Limb (tissue), 2 donors: ENCODE data around the gene REPS1.

Experiments used
- DNase-seq, 2 donors: peaks; one replicate each; pipeline ENCODE4 v3.0.0-alpha.2; 2016; ENCODE audit errors: extremely low spot score in 2 of 2

The REPS1 gene

GRCh38 chr6:138972226-138972665 lies 15.8 kb downstream of the REPS1 start:
- no peak for DNase-seq

DNA sequence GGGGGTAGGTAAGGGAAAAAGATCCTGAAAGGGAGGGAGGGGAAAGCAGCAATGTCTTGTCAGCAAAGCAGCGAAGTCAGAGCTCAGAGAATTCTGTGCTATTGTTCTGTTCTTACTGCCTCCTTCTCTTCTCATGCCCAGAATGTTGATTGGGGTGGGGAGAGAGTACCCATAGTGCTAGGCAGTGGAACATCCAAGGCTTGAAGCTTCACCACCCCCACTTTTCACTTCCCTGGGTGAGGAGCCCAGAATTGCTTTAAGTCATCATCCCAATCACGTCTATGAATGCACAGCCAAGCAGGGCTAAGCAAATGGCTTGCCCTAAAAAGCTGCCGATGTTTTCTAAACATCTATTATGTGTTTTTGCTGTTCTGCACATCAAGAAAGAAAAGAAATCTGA lies 16.5 kb downstream of the REPS1 start:
- no peak for DNase-seq

DNA sequence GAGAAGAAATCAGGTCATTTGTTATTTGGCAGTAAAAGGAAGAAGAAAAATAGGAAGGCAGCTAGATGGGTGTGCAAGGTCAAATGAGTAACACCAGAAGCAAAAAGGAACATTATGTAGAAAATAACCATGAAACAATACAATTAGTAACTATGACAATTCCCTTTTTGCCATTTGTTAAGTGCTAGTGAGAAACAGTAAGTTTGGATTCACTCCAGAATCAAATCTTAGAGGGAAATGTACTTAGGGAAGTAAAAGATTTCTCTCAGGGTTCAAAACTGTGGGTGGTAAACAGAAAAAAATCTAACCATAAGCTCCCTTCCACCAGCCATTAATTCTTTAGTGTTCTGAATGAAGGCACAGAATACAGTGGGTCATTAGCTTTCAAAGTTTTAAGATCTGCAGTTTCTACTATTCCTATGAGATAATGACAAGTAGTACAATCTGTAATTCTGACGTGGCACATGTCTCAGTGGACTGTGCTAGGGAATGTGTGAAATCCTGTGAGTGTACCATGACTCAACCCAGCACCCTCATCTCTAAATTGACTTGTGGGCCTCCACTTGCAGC lies 17.1 kb downstream of the REPS1 start:
- no peak for DNase-seq

DNA sequence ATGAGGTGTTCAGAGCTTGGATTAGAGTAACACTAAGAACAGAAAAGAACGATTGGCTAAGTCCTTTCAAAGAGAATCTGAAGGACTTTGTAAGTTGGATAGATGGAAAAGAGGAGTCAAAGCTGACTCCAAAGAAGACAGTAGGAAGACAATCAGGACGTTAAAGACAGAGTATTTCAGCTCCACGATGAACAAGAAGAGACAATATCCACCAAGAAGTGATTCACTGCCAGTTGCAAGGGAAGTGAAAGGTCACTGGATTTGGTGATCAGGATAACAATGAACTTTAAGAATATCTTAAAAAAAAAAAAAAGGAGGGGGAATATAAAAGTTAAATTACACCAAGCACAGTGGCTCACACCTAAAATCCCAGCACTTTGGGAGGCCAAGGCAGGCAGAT lies 17.9 kb downstream of the REPS1 start:
- no peak for DNase-seq

GRCh38 chr6:138966870-138967269 lies 21.2 kb downstream of the REPS1 start:
- DNase-seq = no peak

DNA sequence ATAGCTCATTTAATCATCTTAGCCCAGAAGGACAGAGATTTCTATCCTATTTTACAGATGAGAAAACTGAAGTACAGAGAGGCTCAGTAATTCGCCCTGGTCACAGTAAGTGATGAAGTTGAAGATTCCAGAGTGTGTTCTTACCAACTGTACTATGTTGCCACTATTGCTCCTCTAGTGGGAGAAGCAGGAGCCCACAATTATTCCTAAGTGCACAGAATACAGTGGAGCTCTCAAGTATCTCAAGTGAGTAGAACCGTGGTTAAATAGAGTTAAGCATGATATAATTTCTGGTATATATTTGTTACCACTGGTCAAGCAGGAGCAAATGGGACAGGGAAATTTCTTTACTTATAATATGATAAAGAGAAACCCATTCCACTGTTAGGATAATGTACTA lies 22.1 kb downstream of the REPS1 start:
- no peak for DNase-seq

DNA sequence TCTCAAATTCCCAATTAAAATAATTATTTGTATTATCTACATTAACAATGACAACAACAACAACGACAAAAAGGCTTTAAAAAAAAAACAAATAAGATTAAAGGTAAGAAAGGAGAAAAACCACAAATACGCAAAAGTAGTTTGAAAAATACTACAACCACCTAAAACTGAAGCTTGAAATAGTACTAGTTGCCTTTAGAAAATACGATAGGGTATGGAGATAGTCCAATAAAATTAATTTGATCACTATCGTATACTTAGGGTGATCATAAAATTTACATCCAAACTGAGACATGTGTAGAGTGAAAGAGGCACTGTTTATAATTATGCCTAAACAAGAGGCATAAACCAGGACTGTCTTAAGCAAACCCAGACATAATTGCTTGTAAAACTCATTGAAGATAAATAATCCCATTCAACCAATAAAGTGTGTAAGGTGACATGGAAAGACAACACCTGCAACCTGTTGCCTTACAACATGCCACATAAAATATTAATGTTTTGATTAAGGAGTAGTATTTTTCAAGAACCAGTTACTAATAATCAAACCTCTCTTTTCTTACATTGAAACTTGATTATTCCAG lies 22.7 kb downstream of the REPS1 start:
- no peak for DNase-seq

DNA sequence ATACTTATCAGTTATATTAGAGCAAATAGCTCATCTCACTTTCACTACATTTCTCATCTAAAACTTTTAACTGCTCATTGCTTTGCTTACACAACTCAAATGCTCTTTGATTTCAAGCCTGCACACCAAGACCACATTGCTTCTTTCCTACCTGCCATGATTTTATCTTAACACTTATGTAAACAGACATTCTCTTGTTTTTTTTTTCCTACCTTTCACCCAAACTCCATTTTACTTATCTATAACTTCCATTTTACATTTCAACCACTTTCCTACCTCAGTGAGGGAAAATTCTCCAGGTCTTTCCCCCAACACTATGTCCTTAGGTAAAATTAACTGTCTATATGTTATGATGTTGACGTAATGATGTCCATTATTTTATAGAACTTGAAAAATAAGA lies 24.0 kb downstream of the REPS1 start:
- DNase-seq = no peak

DNA sequence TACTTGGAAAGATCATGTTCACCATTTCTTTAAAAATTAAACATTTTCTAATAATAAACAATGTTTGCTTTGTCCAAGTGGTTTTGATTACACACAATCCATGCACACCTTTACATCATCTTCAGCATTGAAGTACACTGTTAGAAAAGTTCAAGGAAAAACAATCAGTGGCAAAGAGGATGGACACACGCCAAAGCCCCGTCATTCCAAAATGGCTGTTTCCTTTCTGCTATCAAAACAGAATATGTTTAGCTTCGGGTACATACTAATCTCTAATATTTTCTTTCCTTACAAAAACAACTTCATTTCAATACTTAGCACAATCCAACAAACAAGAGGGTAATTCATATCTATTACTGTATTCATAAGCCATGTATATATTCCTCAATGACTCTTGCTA lies 24.5 kb downstream of the REPS1 start:
- DNase-seq = no peak

DNA sequence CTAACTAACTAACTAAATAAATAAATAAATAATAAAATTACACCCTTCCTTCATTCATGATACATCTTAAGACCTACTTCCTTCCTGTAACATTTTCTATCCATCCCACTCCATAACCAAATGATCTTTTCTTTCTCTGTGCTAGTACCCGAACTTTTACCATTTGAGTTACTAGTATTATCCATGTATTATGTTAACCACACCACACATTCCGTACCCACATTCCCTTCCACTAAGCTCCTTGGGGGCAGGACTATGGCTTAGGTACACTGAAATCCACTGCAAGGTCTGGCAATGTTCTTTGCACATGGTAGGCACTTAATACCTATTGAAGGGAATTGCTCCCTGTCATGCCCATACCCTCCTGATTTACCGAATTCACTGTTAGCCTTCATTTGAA lies 24.9 kb downstream of the REPS1 start:
- DNase-seq = no peak

DNA sequence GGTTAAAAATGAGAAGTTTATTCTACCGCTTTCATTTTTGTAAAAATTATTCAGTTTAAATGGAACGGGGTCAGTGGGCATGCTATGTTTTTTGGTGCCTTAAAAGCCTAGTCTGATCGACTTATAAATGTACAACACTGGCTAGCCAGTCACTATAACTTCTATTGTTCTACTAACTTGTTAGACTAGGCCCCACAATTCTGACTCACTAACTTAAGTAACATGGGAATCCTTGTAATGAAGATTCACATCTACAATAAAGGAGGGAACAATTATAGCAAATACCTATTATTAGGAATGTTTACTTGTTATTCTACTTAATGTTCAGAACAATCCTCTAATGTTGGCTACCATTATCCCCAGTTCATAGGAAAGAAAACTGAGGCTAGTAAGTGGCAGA lies 28.5 kb downstream of the REPS1 start:
- no peak for DNase-seq

- DNase-seq = no peak
These were observed 29.5 kb downstream of the REPS1 start for GRCh38 chr6:138958595-138958994.

GRCh38 chr6:138957903-138958302 lies 30.1 kb downstream of the REPS1 start:
- DNase-seq = no peak

GRCh38 chr6:138957484-138957883 lies 30.6 kb downstream of the REPS1 start:
- no peak for DNase-seq

DNA sequence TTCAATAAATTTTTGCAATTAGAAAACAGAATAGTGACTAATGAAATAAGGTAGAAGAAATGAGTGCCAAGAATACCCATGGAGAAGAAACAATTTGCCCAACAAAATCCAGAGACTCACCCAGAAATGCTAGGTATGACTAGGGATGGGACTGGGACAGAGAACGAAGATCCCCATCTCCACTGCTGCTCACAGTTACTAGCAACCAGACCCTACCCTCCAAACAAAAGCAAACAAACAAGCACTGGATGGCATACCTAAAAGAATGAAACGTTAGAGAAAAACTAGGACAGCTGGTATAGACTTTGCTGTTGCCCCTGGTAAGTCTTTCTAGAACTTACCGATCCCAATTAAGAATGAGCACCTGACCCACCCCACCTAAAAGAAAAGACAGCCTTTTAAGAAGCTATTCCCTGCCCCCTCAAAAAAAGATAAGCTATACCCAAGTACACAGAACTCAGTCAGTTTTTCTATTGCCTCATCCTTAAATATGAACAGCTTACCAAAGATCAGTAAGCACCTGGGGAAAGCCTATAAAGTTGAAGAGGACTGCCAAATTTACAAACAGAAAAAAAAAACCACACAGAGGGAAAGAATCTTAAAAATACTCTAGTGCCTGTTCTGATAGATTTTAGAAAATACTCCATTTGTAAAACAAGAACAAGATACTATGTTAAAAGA lies 31.7 kb downstream of the REPS1 start:
- DNase-seq = no peak

DNA sequence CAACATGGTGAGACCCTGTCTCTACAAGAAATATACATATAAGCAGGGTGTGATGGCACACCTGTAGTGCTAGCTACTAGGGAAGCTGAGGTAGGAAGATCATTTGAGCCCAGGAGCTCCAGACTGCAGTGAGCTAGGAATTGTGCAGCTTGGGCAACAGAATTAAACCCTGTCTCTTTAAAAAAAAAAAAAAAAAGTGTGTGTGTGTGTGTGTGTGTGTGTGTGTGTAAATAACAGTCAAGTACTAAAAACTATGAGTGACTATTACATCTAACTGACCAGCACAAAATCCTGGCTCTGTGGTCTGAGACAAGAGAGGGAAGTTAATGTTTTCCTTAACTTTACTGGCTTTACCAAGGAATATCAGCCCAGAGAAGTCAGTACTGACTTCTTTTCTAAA lies 32.8 kb downstream of the REPS1 start:
- DNase-seq = no peak

GRCh38 chr6:138953451-138953850 lies 34.6 kb downstream of the REPS1 start:
- DNase-seq = no peak

DNA sequence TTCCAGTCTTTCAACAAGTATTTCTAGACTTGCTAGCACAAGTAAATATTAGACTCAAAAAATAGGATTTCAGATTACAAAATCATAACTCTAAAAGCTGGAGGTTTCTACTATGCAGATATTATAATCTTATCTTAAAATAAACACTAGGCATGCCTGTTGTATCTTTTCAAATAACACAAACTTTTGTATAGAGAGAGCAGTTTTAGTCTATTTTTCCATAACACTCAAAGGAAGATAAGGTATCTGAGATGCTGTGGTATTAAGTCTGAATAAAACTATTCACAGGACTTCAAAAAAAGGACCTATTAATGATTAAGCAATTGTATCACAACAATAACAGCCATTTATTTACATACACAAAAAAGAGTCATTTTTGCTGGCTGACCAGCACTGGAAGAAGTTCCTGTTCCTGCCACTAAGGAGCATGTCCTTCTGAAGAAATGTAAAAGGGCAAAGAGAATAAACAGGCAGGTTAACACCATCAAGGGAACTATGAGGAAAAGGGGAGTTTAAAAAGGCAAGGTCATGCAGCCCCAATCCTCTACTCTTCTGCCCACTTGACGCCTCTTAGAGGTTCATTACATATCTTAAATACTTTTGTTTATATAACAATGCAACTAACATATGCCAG lies 39.4 kb downstream of the REPS1 start:
- no peak for DNase-seq

- DNase-seq = no peak
These were observed 40.0 kb downstream of the REPS1 start for GRCh38 chr6:138948004-138948403.

DNA sequence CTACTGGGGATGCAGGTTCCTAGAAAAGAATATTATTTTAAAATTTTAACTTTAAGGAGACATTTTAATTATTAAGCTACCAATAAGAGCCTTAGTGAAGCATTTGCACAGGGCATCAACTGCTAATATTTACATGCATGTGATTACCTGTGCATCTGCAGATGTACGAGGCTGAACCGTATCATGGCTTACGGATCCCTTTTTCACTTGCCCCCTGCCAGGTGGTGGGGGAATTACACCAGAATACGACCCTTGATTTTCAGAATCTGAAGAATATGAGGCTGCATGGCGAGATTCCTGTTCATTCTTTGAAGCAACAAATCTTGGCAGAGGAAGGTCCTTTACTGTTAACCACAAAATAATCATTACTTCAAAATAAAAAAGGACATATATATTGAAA lies 42.7 kb downstream of the REPS1 start:
- no peak for DNase-seq

DNA sequence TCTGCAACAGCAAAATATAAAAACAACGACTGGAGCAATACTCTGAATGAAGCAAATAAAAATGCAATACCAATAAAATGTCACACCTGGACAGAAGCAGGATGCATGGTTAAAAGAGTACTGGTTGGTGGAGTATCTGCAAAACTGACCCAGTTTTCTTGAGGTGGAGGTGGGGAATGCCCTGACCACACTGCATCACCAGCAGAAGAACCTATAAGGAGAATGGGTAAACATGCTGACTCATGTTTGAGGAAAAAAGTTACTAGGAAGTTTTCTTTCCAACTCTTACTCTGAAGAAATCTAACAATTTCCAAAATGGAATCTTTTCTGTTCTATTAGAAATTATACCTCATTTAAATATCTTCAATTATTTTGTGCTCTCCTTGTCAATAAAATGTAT lies 43.6 kb downstream of the REPS1 start:
- no peak for DNase-seq

GRCh38 chr6:138943089-138943625 lies 44.9 kb downstream of the REPS1 start:
- DNase-seq = no peak
